Hematopoietic multipotent progenitor cell treated with erythropoietin and hydrocortisone succinate and interleukin-3 and kit ligand, for 4 days (in vitro differentiated cells): ENCODE data around the gene SYNE3.

Source experiments
- DNase-seq: peaks from one replicate; pipeline ENCODE4 v3.0.0-alpha.2; 2015

Gene SYNE3

DNA sequence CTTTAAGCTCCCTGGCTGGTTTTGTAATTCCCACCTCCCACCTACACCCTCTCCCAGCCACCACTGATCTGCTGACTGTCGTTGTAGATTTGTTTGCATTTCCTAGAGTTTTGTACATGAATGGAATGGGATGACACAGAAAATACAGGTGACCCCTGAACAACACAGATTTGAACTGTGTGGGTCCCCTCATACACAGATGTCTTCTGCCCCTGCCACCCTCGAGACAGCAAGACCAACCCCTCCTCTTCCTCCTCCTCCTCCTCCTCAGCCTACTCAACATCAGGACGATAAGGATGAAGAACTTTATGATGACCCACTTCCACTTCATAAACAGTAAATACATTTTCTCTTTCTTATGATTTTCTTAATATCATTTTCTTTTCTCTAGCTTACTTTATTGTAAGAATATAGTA, 28.8 kb downstream of the SYNE3 start:
- DNase-seq, result no peak

DNA sequence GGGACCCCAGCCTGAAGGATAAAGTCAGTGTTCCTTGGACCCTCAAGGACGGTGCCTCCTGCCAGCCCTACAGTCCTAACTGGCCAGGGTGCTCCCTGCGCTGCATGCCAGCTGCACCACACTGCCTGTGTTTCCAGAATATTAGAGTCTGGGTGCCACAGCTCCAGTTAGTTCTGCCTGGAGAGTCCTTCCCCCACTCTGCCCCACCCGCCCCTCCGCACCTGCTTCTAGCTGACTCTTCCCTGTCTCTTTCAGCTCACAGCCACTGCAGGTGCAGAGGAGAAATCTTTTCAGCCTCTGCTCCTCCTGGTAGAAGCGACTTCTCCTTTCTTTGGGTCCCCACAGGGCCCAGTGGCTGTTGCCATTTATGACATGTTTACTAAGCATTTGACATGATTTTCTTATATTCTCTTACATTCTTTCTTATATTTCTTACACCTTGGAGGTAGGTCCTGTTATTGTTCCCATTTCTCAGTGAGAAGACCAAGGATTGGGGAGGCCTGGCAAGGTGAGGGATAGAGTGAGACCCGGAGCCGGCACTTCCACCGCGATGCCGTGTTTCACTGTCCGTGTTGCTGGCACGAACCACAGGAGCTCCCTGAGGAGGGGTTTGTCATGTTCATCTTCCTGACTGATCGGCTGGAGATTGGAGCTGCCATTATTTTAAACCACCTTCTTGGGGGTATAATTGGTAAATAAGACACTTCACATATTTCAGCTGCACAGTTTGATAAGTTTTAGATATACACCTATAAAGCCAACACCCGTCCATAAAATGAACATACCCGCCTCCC, 29.4 kb downstream of the SYNE3 start:
- no peak for DNase-seq

DNA sequence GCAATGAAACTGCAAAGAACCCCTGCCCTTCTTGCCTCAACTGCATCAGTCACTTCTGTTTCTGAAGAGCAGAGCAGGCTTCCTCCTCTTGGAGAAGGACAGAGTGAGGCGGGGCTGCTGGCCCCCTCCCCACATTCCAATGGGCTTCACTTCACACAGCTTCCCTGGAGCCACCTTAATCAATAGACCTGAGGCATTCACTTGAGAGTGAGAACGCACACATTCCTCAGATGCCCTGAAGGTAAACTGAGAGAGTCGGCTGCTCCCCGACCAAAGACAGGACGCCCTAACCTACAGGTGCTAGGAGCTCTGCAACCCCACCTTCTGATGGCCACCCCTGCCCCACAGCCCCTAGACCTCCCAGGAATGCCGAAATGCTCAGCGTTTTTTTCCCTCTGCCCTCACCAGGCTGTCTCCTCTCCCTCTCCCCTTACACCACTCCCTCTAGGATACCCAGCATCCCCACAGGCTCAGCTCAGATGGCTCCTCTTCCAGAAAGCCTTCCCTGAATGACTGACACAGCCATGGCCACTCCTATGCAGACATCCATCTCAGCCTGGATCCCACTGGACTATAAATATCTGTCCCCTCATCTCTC, 31.1 kb downstream of the SYNE3 start:
- DNase-seq, result no peak

DNA sequence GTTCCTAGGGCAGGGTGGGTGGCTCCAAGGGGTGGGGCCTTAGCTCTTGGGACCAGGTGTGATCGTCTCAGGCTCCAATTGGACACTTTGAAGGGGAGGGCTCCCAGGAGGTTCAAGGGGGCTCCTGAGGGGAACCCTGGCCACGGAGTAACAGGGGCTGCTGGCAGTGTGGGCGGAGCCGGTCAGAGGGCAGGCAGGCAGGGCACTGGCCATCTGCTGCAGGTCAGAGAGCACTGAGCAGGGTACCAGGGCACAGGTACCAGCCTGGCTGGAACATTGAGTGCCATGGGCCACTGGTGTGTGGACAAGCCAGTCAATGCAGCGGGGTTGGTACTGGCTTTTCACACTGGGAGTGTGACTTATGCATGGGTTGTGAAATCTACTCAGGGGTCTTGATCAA, 32.2 kb downstream of the SYNE3 start:
- DNase-seq, result no peak

DNA sequence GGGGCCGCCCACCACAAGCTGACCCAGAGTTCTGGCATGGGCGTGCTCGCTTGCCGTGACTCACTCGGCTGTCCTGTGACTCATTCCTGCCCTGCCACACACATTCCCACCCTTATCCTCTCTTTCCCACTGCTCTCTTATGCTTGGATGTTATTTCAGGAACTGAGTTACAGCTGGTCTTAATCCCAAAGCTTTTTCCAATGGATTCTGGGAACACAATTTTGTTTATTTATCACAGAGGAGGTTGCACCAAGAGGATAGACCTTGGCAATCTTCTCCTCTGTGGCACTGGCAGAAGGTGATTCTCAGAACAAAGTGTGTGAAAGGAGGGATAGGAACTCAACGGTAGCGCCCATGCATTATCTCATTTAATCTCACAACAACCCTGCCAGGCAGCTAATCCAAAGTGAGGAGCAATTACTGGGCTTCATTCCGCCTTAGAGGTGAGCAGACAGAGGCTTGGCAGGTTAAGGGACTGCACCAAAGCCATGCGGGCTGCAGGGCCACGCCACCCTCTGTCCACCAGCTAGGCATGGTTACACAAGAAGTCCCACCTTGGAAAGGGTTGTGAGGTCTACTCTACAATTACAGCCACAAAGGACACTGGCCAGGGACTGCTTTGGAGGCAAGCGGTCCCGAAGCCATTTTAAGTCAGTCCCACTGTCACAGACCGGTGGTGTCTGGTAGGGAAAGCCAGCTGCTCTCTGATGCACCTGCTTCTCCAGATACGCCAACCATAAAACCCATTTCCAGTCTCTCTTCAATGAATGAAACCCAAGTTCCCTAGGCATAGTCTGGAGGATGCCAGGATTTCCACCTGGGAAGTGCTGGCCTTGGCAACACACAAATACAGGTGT, 32.9 kb downstream of the SYNE3 start:
- DNase-seq, result no peak

DNA sequence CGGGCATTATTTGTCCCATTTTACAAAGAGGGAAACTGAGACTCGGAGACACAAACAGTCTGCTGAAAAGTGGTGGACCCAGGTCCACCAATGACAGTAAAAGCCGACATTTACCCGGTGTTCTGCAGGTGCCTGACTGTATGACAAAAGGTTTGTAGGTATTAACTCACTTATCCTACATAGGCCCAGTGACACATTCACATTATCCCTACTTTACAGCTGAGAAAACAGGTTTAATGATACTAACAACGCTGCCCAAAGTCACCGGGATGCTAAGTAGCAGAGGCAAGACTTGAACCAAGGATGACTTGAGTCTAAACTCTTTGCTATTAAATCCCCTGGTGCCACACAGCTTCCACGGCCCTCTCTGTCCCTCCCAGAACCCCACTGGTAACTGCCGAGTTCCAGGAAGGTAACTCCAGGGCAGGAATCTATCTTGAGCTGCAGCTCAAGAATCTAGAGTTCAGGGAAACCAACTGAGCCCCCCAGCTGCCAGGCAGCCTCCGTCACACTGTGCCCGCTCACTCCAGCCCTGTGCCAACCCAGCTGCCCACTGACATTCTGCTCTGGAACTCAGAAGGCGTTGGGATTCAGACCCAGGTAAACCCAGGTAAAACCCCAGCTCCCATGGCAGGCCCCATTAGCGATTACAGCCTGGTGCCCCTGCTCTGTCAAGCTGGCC, 33.7 kb downstream of the SYNE3 start:
- no peak for DNase-seq

DNA sequence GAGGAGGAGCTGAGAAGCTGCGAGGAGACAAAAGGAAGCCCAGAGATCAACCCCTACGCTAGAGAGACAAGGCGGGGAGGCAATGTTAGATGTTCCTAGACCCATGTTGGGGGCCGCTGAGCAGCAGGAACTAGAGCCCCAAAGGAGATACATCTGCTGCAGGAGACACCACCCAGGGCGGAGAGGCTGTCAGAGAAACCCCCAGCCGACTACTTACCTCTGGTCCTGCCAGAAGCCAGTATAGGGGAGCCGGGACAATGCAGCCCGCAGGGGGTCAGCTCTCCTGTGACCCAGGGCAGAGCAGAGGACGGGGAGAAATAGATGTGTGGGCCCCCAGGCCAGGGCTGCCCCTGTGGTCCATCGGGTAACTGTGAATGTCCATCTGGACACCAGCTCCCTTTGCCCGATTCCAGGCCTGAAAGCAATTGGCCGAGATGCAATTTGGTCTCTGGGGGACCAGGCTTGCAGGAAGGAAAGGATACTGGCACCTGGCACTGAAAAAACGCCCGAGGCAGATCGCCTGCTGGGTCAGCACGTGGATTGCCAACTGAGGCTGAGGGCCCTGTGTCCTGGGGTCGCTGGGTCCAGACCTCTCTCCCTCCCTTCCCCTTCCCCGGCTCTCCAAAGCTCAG, 34.9 kb downstream of the SYNE3 start:
- DNase-seq, result no peak

DNA sequence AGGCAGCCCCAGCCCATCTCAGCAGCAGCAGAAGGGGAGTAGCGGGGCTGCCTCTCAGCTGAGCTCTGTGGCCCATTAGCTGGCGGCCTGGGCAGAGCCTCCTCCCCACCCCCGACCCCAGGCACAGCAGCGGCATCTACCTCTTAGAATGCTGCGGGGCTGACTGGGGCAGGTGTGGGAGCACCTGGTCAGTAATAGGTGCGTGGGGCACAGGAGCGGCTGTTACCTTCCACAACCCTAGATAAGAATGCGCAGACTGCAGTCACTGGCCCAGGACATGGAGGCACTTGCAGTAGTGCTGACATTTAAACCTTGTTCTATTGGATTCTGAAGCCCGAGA, 35.6 kb downstream of the SYNE3 start:
- DNase-seq, result no peak

DNA sequence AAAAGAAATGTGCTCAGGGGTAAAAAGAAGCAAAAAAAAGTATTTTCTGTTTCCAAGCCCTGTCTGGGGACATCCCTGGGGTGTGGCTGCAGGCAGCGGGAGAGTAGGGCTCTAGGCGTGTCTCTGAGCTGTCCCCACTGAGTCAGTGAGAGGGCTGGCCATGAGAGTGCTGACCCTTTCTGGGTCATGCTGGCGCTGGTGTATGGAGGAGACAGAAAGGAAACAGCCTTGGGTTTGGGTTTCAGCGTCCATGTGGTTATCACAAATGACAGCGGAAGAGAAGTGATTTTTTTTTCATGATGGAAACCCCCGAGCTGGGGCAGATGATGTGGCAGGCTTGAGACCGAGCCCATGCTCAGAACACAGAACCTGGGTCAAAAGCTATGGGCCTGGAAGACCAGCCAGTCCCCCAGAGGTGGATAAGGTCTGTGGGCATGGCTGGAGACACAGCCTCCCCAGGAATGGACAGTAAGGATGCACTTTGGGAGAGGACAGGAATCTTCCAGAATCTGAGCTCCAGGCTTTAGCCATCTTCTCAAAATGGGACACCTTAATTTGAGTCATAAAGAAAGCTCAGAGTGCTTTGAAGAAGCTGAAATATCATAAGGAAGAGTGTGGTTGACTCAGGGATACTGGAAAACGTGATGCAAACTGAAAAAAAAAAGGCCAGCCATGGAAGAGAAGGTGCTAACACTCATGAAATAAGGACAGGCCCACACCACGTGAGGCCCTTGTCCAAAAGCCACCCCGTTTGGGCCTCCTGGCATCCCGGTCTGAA, 36.2 kb downstream of the SYNE3 start:
- peak; percentile 17 for DNase-seq

DNA sequence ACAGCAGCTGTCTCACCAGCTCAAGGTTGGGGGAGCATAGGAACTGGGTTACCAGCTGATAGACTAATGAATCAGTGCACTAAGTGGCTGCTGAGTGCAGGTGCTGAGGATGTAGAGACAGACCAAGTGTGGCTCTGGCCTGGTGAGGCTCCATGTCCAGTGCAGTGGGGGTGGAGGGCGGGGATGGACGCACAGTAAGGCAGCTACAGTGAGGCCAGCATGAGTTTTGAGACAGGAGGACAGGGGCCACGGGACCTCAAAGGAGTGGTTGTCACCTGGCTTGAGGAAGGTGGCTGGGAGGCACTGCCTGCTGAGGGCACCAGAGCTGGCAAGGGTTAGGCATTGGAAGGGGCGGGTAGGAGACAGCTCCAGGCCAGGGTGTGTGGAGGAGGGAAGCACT, 37.0 kb downstream of the SYNE3 start:
- no peak for DNase-seq

DNA sequence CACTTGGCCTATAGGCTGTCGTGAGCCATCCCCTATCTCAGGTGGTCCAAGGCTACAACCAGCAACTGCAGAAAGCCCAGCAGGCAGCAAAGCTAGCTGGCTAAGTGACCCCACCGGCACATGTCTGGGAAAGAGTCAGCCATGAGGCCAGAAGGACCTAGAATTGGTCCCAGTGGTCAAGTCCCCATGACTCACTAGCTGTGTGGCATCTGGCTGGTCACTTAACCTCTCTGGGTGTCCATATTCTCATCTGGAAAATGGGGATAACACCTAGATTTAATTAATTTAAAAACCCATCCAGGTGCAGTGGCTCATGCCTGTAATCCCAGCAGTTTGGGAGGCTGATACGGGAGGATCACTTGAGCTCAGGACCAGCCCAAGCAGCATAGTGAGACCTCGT, 37.6 kb downstream of the SYNE3 start:
- DNase-seq, result no peak

DNA sequence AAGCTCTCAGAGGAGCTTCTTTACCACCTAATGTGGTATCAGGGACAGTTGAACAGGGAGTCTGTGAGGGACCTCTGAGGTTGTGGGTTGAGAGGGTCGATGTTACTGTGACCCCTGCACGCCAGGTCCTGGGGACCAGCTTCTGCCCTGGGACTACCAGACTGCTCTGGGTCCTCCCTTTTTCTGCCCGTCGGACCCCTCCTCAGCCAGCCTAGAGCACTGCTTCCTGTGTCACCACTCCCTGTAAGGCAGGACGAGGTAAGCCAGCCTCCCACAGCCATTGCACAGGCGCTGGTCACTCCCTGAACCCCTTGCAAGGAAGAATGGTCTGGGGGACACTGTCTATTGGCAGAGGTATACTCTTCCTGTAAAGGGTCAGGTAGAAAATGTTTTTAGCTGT, 38.1 kb downstream of the SYNE3 start:
- no peak for DNase-seq

DNA sequence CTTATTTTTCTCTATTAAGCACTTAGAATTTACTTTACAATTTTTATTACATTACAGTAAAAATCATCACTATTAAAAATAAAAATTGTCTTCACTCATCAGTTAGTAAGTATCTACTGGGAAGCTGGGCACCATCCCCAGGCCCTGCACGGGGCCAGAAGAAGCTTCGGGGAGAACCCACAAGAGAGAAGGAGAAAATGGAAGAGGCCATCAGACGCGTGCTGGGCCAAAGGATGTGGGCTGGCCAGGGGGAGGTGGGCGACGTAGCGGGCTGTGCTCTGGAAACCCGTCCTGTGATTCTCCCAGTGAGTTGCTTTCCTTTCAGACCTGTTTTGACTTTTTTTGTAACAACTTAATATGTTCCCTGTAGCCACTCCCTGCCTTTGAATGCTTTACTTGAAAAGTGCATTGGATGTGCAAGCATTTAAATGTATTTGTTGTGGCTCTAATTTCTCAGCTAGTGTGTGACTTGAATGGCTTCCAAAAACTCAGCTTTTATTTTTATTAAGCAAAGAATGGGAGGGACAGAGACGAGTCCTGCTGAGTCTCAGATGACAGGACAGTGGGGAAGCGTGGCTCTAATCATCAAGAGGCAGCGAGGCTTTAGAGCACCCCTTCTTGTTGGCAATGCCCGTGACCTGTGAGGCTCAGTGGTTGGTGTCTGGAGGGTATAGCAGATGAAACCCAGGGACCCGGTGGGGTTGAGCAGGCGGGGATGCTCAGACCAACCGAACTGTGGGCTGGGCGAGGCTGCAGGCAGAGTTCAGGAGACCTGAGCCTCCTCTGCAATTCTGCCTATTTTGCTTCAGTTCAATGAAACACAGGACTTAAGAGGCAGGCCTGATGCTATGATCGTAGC, 38.8 kb downstream of the SYNE3 start:
- no peak for DNase-seq

DNA sequence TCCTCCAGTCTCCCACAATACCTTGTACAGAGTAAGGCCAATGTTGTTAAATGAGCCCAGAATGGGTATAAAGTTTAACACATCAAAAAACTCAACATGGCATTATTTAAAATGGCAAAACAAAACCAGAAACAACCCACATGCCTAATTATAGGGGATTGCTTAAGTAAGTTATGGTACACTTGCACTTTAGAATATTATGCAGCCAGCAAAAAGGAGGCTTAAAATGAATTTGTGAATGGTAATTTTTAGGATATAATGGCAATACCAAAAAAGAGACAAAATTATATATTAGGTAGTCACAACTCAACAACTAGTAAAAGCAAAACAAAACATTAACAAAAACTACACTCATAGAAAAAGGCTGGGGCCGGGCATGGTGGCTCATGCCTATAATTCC, 39.7 kb downstream of the SYNE3 start:
- DNase-seq, result no peak

DNA sequence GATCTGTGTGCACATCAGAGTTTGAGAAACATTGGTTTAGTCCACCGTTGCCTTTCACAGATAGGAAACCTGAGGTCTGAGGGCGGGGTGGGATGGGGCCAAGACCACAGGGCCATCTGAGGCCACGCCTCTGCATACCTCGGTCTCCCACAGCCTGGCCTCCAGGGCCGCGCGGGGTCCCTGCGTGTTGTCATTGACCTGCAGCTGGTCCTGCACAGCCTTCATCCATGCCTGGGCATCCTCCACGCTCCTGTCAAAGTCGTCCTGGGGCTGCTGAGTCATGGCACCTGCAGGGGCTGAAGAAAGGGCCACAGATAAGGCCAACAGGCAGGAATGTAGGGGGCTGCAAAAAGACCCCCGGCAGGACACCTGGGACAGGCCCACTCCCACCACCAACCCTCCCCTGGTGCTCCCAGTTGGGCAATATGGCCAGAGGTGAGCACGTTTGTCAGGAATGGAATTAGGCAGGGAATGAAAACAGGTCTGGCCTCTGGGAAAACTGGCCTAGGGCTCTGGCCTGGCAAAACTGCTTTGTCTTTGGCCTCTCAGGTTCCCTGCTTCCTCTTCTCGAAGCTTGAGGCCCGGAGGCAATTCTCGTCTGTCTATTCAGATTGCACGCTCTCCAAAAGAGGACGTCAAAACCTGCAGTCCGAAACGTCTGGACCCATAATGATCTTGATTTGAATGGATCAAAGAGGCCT, 40.8 kb downstream of the SYNE3 start:
- DNase-seq, result peak; percentile 26

DNA sequence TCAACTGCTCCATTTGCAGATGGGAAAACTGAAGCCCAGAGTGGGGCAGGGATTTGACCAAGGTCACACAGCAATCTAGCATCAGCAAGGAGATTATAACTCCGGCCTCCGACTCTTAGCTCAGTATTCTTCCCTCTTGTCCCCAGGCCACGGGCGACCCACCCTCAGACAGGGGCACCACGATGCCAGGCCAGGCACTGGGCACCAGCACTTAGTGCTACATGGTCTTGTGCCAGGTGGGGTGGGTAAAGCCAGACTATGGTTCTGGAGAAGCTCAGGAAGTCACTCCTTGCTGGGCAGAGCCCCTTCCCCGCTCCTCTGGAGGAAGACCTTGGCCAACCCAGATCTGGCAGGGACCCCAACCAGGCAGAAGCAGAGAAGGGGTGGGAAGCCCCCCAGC, 41.5 kb downstream of the SYNE3 start:
- no peak for DNase-seq

DNA sequence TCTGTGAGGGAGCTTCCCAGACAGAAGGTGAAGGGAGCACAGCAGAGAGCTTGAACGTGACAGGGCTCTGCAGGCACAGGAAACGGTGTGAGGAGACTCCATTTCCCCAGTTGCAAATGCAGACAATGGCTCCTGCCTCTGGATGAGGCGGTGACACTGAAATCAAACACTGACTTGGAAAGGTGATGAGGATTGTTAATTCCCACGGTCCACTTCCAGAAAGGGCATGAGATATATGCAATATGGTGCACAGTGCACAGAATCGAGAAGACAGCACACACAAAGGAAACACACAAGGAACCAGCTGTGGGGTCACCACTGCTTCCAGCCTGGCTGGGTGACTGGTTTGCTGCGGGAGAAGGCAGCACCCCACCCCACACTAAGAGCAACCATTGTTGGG, 42.0 kb downstream of the SYNE3 start:
- no peak for DNase-seq

DNA sequence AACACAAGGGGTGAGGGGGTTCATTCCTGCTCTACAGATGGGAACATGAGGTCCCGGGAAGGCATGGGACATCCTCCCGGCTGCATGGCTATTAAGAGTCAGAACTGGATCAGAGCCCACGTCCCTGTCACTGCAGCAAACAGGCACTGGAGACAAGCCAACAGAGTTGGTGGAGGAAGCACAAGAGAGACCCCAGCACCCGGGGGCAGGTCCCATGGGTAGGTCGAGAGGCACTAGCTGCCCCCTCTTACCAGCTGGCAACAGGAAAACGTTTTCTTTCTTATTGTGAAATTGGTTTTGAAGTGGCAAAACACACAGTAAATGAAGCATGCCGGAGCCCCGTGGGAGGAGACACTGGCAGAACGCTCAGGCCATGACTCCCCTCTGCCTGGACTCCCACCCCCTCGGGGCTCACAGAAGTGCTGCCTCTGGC, 43.6 kb downstream of the SYNE3 start:
- DNase-seq, result peak; percentile 31

DNA sequence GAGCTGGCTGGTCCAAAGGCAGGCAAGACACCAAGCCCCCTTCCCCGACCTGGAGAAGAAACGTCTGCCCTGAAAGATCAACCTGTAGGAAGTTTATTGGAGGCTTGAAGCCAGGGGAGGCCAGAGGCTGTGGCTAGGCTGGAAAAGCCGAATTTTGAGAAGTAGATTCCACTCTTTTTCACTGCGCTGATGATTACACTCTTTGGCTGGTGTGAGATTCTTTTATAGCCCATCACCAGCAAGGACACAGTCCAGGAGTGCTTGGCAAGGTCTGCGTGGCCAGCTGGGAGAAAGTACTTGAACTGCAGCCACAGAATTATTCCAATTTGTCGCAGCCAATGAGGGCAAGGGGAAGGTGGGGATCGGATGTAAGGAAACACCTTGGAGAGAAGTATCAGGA, 45.0 kb downstream of the SYNE3 start:
- no peak for DNase-seq

DNA sequence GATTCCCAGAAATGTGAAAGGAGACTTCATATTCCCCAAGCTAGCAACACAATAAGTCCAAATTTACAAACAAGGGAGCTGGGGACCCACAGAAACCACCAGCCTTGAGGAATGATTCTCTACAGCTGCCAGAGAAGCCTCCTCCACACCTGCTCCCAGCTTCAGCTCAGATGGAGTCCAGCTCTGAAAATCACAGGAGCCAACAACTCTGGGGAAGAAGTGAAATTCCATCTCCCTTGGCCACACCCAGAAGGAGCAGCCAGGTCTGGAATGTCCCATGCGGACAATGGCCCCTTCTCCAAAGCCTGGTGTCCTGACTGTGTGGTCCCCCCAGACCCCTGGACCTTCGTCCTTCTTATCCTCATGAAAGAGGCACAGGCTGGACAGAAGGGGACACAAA, 45.4 kb downstream of the SYNE3 start:
- DNase-seq, result no peak

DNA sequence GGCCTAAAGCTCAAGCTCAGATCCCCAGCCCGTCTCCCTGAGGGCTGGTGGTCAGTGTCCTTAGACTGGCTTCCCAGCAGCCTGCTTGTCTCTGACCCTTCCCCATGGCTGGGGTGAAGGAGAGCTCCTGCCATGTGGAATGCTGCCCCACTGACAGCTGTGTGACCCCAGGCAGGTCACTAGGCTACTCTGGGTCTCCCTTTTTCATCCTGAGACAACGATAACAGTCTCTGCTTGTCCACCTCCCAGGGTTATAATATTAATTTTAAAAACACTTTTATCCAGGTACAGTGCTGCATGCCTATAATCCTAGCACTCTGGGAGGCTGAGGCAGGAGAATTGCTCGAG, 47.3 kb downstream of the SYNE3 start:
- no peak for DNase-seq
